ENCODE results near the gene TPRA1. TPM values are rescaled to one million over a fixed set of nuclear protein-coding genes. Genes with fewer than 3 reads are reported as not detected.

TPRA1 gene
- polyA plus RNA-seq, 2 donors: 20.2 to 22.1 TPM

GRCh38 chr3:127584734-127585133 lies 5.8 kb downstream of the TPRA1 start:
- 95% methylated on average over 6 of the region's 6 CpGs for WGBS, 2 donors
- H3K36me3 ChIP-seq (ENCODE audit: control insufficient read depth in 2 of 2, insufficient read depth in 2 of 2, low read length in 1 of 2): peaks cover 0 to 5% of the 10 kb centered on the region in 2 donors
- H3K4me3 ChIP-seq (ENCODE audit: low read depth in 1 of 2, low read length in 2 of 2): no peak overlapping the region
- no peaks in the 10 kb centered on the region for H3K27me3 ChIP-seq (ENCODE audit: control insufficient read depth in 1 of 2, insufficient read depth in 2 of 2, low read length in 2 of 2)
- H3K4me1 ChIP-seq (ENCODE audit: control insufficient read depth in 2 of 2, insufficient read depth in 2 of 2, low read length in 1 of 2): peaks cover 27 to 34% of the 10 kb centered on the region in 2 donors
- H3K27ac ChIP-seq (ENCODE audit: low read depth in 2 of 2, low read length in 1 of 2): no peak overlapping the region
- no peaks in the 10 kb centered on the region for H3K9me3 ChIP-seq (ENCODE audit: control insufficient read depth in 2 of 2, insufficient read depth in 1 of 2, low read depth in 1 of 2, low read length in 1 of 2)

DNA sequence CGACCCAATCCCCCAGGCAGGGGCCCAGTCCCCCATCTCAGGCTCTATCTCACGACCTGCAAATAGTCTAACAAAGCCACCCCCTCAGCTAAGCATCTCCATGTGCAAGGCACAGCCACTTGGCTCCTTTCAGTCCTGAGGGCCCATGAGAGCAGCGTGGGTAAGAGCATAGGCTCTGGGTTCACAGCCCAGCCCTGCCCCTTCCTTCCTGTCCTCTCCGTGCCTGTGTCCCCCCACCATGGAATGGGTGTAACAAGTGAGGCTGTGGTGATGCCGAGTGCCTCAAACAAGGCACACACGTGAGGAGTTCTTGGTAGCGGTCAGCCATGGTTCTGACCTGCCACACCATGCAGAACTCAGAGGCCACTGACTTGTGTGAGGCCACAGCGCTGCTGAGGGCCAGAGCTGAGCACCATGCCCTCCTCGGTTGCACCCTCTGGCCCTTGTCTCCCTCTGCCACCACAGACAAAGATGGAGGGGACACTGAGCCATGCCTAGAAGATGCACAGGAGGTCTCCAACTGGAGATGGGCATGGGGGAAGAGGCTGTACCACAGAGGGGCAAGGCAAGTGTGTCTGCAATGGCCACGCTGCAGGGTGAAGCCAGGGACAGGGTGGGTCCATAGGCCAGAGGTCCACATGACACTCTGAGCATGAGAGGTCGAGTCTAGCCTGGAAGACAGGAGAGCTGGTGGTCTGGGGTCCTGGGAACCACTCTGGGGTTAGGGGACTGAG lies 10.0 kb downstream of the TPRA1 start:
- H3K27ac ChIP-seq (ENCODE audit: low read depth in 2 of 2, low read length in 1 of 2): no peak overlapping the region
- no peaks in the 10 kb centered on the region for H3K27me3 ChIP-seq (ENCODE audit: control insufficient read depth in 1 of 2, insufficient read depth in 2 of 2, low read length in 2 of 2)
- H3K9me3 ChIP-seq (ENCODE audit: control insufficient read depth in 2 of 2, insufficient read depth in 1 of 2, low read depth in 1 of 2, low read length in 1 of 2): no peaks in the 10 kb centered on the region
- WGBS, 2 donors: 86 to 89% methylated on average over 11 of the region's 11 CpGs
- H3K36me3 ChIP-seq (ENCODE audit: control insufficient read depth in 2 of 2, insufficient read depth in 2 of 2, low read length in 1 of 2): peaks cover 0 to 19% of the 10 kb centered on the region in 2 donors
- no peak overlapping the region for H3K4me3 ChIP-seq (ENCODE audit: low read depth in 1 of 2, low read length in 2 of 2)
- H3K4me1 ChIP-seq (ENCODE audit: control insufficient read depth in 2 of 2, insufficient read depth in 2 of 2, low read length in 1 of 2): peaks cover 6 to 9% of the 10 kb centered on the region in 2 donors

DNA sequence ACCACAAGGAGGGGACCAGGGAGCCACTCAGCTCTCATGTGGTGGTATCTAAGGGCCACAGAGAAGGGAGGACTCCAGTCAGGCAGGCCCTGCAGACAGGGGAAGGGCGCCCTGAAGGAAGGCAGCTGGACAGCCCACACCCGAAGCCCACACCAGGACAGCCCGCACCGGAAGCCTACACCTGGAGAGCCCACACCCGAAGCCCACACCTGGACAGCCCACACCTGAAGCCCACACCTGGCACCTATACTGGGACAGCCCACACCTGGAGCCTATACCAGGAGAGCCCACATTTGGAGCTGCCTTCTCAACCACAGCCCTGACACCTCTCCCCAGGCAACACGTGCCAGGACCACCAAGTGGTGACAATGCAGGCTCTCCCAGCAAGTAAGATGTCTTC lies 11.7 kb downstream of the TPRA1 start:
- no peaks in the 10 kb centered on the region for H3K27me3 ChIP-seq (ENCODE audit: control insufficient read depth in 1 of 2, insufficient read depth in 2 of 2, low read length in 2 of 2)
- H3K27ac ChIP-seq (ENCODE audit: low read depth in 2 of 2, low read length in 1 of 2): no peak overlapping the region
- 90 to 98% methylated on average over 6 of the region's 6 CpGs for WGBS, 2 donors
- H3K36me3 ChIP-seq (ENCODE audit: control insufficient read depth in 2 of 2, insufficient read depth in 2 of 2, low read length in 1 of 2): peaks cover 0 to 28% of the 10 kb centered on the region in 2 donors
- peaks cover 0 to 4% of the 10 kb centered on the region in 2 donors for H3K4me1 ChIP-seq (ENCODE audit: control insufficient read depth in 2 of 2, insufficient read depth in 2 of 2, low read length in 1 of 2)
- H3K4me3 ChIP-seq (ENCODE audit: low read depth in 1 of 2, low read length in 2 of 2): no peak overlapping the region
- no peaks in the 10 kb centered on the region for H3K9me3 ChIP-seq (ENCODE audit: control insufficient read depth in 2 of 2, insufficient read depth in 1 of 2, low read depth in 1 of 2, low read length in 1 of 2)

GRCh38 chr3:127578168-127578567 lies 12.4 kb downstream of the TPRA1 start:
- 77 to 85% methylated on average over 2 of the region's 2 CpGs for WGBS, 2 donors
- Histone ChIP-seq H3K9me3 (ENCODE audit: control insufficient read depth in 2 of 2, insufficient read depth in 1 of 2, low read depth in 1 of 2, low read length in 1 of 2) (no peaks in the 10 kb centered on the region), H3K27ac (ENCODE audit: low read depth in 2 of 2, low read length in 1 of 2) (no peak overlapping the region), H3K4me1 (ENCODE audit: control insufficient read depth in 2 of 2, insufficient read depth in 2 of 2, low read length in 1 of 2) (peaks cover 0 to 4% of the 10 kb centered on the region in 2 donors), H3K4me3 (ENCODE audit: low read depth in 1 of 2, low read length in 2 of 2) (no peak overlapping the region), H3K36me3 (ENCODE audit: control insufficient read depth in 2 of 2, insufficient read depth in 2 of 2, low read length in 1 of 2) (peaks cover 0 to 34% of the 10 kb centered on the region in 2 donors), H3K27me3 (ENCODE audit: control insufficient read depth in 1 of 2, insufficient read depth in 2 of 2, low read length in 2 of 2) (no peaks in the 10 kb centered on the region)

DNA sequence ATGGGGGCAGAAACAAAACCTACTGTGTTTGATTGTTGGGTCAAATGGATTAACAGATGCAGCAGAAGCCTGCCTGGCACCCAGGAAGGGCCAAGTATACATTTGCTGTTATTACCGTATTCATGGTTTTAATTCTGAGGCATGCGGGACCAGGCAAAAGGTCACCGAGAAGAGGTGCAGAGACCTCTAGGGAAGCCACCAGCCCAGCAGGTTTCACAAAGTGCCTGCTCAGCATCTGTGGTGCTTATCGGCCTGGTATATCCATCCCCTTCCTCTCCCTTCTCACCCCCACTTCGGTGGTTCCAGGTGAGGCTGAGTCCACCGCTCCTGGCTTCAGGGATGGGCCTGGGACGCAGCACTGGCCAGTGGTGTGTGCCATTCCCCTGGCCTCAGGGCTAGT lies 13.1 kb downstream of the TPRA1 start:
- Histone ChIP-seq H3K27ac (ENCODE audit: low read depth in 2 of 2, low read length in 1 of 2) (no peak overlapping the region), H3K4me1 (ENCODE audit: control insufficient read depth in 2 of 2, insufficient read depth in 2 of 2, low read length in 1 of 2) (peaks cover 0 to 4% of the 10 kb centered on the region in 2 donors), H3K4me3 (ENCODE audit: low read depth in 1 of 2, low read length in 2 of 2) (no peak overlapping the region), H3K27me3 (ENCODE audit: control insufficient read depth in 1 of 2, insufficient read depth in 2 of 2, low read length in 2 of 2) (no peaks in the 10 kb centered on the region), H3K36me3 (ENCODE audit: control insufficient read depth in 2 of 2, insufficient read depth in 2 of 2, low read length in 1 of 2) (peaks cover 0 to 41% of the 10 kb centered on the region in 2 donors), H3K9me3 (ENCODE audit: control insufficient read depth in 2 of 2, insufficient read depth in 1 of 2, low read depth in 1 of 2, low read length in 1 of 2) (no peaks in the 10 kb centered on the region)
- WGBS, 2 donors: 89 to 91% methylated on average over 7 of the region's 7 CpGs

GRCh38 chr3:127574880-127575878 lies 15.4 kb downstream of the TPRA1 start:
- Histone ChIP-seq H3K4me3 (ENCODE audit: low read depth in 1 of 2, low read length in 2 of 2) (no peak overlapping the region), H3K27me3 (ENCODE audit: control insufficient read depth in 1 of 2, insufficient read depth in 2 of 2, low read length in 2 of 2) (no peaks in the 10 kb centered on the region), H3K4me1 (ENCODE audit: control insufficient read depth in 2 of 2, insufficient read depth in 2 of 2, low read length in 1 of 2) (peaks cover 0 to 4% of the 10 kb centered on the region in 2 donors), H3K9me3 (ENCODE audit: control insufficient read depth in 2 of 2, insufficient read depth in 1 of 2, low read depth in 1 of 2, low read length in 1 of 2) (no peaks in the 10 kb centered on the region), H3K27ac (ENCODE audit: low read depth in 2 of 2, low read length in 1 of 2) (no peak overlapping the region), H3K36me3 (ENCODE audit: control insufficient read depth in 2 of 2, insufficient read depth in 2 of 2, low read length in 1 of 2) (peaks cover 0 to 43% of the 10 kb centered on the region in 2 donors)
- WGBS, 2 donors: 38 to 41% methylated on average over 46 of the region's 46 CpGs

- WGBS, 2 donors: 71 to 75% methylated on average over 5 of the region's 5 CpGs
- Histone ChIP-seq H3K36me3 (ENCODE audit: control insufficient read depth in 2 of 2, insufficient read depth in 2 of 2, low read length in 1 of 2) (peaks cover 0 to 43% of the 10 kb centered on the region in 2 donors), H3K27ac (ENCODE audit: low read depth in 2 of 2, low read length in 1 of 2) (no peak overlapping the region)
Measured at GRCh38 chr3:127573912-127574311, 16.6 kb downstream of the TPRA1 start.

DNA sequence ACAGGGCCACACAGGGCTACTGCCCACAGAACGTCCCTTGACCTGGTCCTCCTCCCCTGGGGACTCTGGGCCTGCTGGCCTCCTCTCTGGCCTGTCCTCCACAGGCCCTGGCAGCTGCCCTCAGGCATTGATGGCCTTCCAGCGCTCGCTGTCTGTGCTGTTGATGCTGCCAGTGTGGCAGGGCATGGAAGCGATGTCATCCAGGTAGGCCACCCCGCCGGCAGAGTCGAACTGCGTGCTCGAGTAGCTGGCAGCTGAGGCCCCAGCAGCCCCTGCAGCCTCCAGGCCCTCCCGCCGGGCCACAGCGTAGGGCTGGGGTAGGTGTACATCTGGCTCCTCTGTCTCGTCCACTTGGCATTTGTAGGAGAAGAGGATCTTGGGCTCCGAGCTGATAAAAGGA lies 17.1 kb downstream of the TPRA1 start:
- Histone ChIP-seq H3K27ac (ENCODE audit: low read depth in 2 of 2, low read length in 1 of 2) (no peak overlapping the region), H3K27me3 (ENCODE audit: control insufficient read depth in 1 of 2, insufficient read depth in 2 of 2, low read length in 2 of 2) (no peaks in the 10 kb centered on the region), H3K9me3 (ENCODE audit: control insufficient read depth in 2 of 2, insufficient read depth in 1 of 2, low read depth in 1 of 2, low read length in 1 of 2) (no peaks in the 10 kb centered on the region), H3K36me3 (ENCODE audit: control insufficient read depth in 2 of 2, insufficient read depth in 2 of 2, low read length in 1 of 2) (peaks cover 0 to 42% of the 10 kb centered on the region in 2 donors), H3K4me3 (ENCODE audit: low read depth in 1 of 2, low read length in 2 of 2) (no peak overlapping the region), H3K4me1 (ENCODE audit: control insufficient read depth in 2 of 2, insufficient read depth in 2 of 2, low read length in 1 of 2) (peaks cover 0 to 4% of the 10 kb centered on the region in 2 donors)
- WGBS, 2 donors: 91 to 93% methylated on average over 14 of the region's 14 CpGs

More at GRCh38 chr3:127573912-127574311, 16.6 kb downstream of the TPRA1 start:
- H3K27me3 ChIP-seq (ENCODE audit: control insufficient read depth in 1 of 2, insufficient read depth in 2 of 2, low read length in 2 of 2): no peaks in the 10 kb centered on the region
- H3K4me1 ChIP-seq (ENCODE audit: control insufficient read depth in 2 of 2, insufficient read depth in 2 of 2, low read length in 1 of 2): peaks cover 0 to 4% of the 10 kb centered on the region in 2 donors
- H3K4me3 ChIP-seq (ENCODE audit: low read depth in 1 of 2, low read length in 2 of 2): no peak overlapping the region
- H3K9me3 ChIP-seq (ENCODE audit: control insufficient read depth in 2 of 2, insufficient read depth in 1 of 2, low read depth in 1 of 2, low read length in 1 of 2): no peaks in the 10 kb centered on the region

DNA sequence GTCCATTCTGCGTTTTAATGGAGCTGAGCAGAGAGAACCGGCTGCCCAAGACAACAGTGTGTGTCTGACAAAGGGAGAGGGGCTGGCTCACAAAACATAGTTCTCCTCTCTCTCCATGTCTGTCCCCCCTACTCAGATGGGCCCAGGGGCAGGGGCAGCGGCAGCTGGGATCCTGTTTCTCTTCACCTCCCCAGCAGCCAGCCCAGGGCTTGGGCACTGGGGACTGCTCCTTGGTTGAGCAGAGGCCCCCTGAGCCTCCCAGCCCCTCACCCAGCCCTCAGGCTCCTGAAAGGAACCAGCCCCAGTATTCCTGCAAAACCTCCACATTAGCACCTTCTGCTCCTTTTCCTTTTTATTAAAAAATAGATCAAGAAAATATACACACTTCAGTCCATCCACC lies 17.8 kb downstream of the TPRA1 start:
- peaks cover 0 to 38% of the 10 kb centered on the region in 2 donors for H3K36me3 ChIP-seq (ENCODE audit: control insufficient read depth in 2 of 2, insufficient read depth in 2 of 2, low read length in 1 of 2)

More for the DNA sequence above, 17.8 kb downstream of the TPRA1 start:
- peaks cover 0 to 4% of the 10 kb centered on the region in 2 donors for H3K4me1 ChIP-seq (ENCODE audit: control insufficient read depth in 2 of 2, insufficient read depth in 2 of 2, low read length in 1 of 2)
- H3K27me3 ChIP-seq (ENCODE audit: control insufficient read depth in 1 of 2, insufficient read depth in 2 of 2, low read length in 2 of 2): no peaks in the 10 kb centered on the region
- no peak overlapping the region for H3K27ac ChIP-seq (ENCODE audit: low read depth in 2 of 2, low read length in 1 of 2)
- H3K9me3 ChIP-seq (ENCODE audit: control insufficient read depth in 2 of 2, insufficient read depth in 1 of 2, low read depth in 1 of 2, low read length in 1 of 2): no peaks in the 10 kb centered on the region
- WGBS, 2 donors: 91 to 94% methylated on average over 3 of the region's 3 CpGs
- H3K4me3 ChIP-seq (ENCODE audit: low read depth in 1 of 2, low read length in 2 of 2): no peak overlapping the region
